Stimulated activated CD8-positive, alpha-beta memory T cell treated with anti-CD3 and anti-CD28 coated beads, Interleukin-15, amount 100 ng/mL, for 24 hours (primary cell): Measurements from ENCODE around the gene DAND5.
A peak's percentile ranks its signal among the peaks of the same experiment; 100 is the strongest.

ENCODE experiments used
- DNase-seq: peaks from one replicate; pipeline ENCODE4 v3.0.0-alpha.2; 2020; ENCODE audit warnings: low read depth

DAND5 gene

GRCh38 chr19:12969292-12969988, at the start of gene DAND5:
Gene DAND5, plus strand, starts transcription at chr19:12969576. Its CDS starts 85 bp downstream, at chr19:12969661.
- DNase-seq = no peak

GRCh38 chr19:12921047-12921446, 48.3 kb upstream of the DAND5 start:
- DNase-seq = no peak

- no peak for DNase-seq
Observed at GRCh38 chr19:12922959-12923358, 46.4 kb upstream of the DAND5 start.

- DNase-seq = no peak
Observed at GRCh38 chr19:12924621-12925310, 44.6 kb upstream of the DAND5 start.

- no peak for DNase-seq
Observed at GRCh38 chr19:12930002-12930645, 39.3 kb upstream of the DAND5 start.

- DNase-seq = no peak
Observed at GRCh38 chr19:12932392-12933286, 36.7 kb upstream of the DAND5 start.

- peak; percentile 72 for DNase-seq
Observed at GRCh38 chr19:12933287-12934072, 35.9 kb upstream of the DAND5 start, which contains the start of gene FARSA. Gene FARSA, minus strand, starts transcription at chr19:12933711. Its CDS starts 15 bp downstream, at chr19:12933696.

GRCh38 chr19:12935071-12935470, 34.3 kb upstream of the DAND5 start:
- DNase-seq = no peak

GRCh38 chr19:12936582-12936981, 32.8 kb upstream of the DAND5 start:
- DNase-seq = no peak

GRCh38 chr19:12937093-12937926, 32.1 kb upstream of the DAND5 start:
- no peak for DNase-seq

GRCh38 chr19:12937927-12938778, 31.2 kb upstream of the DAND5 start, which contains the start of gene CALR:
Gene CALR, plus strand, starts transcription at chr19:12938609. Its CDS starts 71 bp downstream, at chr19:12938680.
- peak; percentile 98 for DNase-seq

GRCh38 chr19:12938779-12939601, 30.4 kb upstream of the DAND5 start:
- no peak for DNase-seq

- no peak for DNase-seq
Observed at GRCh38 chr19:12939975-12940423, 29.4 kb upstream of the DAND5 start.

- DNase-seq = no peak
Observed at GRCh38 chr19:12940897-12941296, 28.5 kb upstream of the DAND5 start.

GRCh38 chr19:12943437-12944044, 25.8 kb upstream of the DAND5 start:
- no peak for DNase-seq

GRCh38 chr19:12944104-12944674, 25.2 kb upstream of the DAND5 start:
- DNase-seq = no peak

GRCh38 chr19:12945479-12946091, 23.8 kb upstream of the DAND5 start, which contains the start of gene RAD23A:
Gene RAD23A, plus strand, starts transcription at chr19:12945862. Its CDS starts 87 bp downstream, at chr19:12945949.
- peak; percentile 99 for DNase-seq
